H1 (cell line): ENCODE measurements around the gene PPP2R3B. TPM values are rescaled to one million over a fixed set of nuclear protein-coding genes. Genes with fewer than 3 reads are reported as not detected.

Experiments
- CTCF ChIA-PET: fragments of 300-600 bp; sonication (Branson Sonifier 250); formaldehyde crosslinking; loops from one replicate; lab custom pipeline; 2021; ENCODE audit not compliant: partially characterized antibody; lab: Charles Lee
- POLR2A ChIA-PET: fragments of 300-600 bp; sonication (Branson Sonifier 250); formaldehyde crosslinking; loops from one replicate; lab custom pipeline; 2021; ENCODE audit warnings: inconsistent platforms; ENCODE audit not compliant: partially characterized antibody; lab: Charles Lee
- DNase-seq, 2 experiments: peaks; one replicate each; pipeline versions ENCODE4 v3.0.0 to v3.0.0-alpha.2; 2010 to 2022; ENCODE audit warnings: low spot score in 2 of 2, low read depth in 1 of 2, mixed read lengths in 1 of 2
- FAIRE-seq: peaks from 2 replicates; lab custom pipeline; 2011; peaks lifted over from hg19 to GRCh38; lab: Jason Lieb, UNC
- H2AFZ ChIP-seq: 2 replicates; pipeline ENCODE4 v1.8.1; 2012; ENCODE audit warnings: low read length, inconsistent platforms
- H2AK5ac ChIP-seq: 2 replicates; pipeline ENCODE4 v1.6.1; 2013; ENCODE audit warnings: low read depth, low read length
- H2BK120ac ChIP-seq: replicated peaks from 2 replicates; pipeline ENCODE3; 2013; ENCODE audit warnings: low read depth, low read length, inconsistent platforms
- H2BK12ac ChIP-seq: 2 replicates; pipeline ENCODE4 v1.6.1; 2013; ENCODE audit warnings: low read depth, low read length
- H2BK15ac ChIP-seq: 2 replicates; pipeline ENCODE4 v1.6.1; 2013; ENCODE audit warnings: low read length
- H2BK20ac ChIP-seq: 2 replicates; pipeline ENCODE4 v1.6.1; 2013; ENCODE audit warnings: low read length
- H2BK5ac ChIP-seq: 2 replicates; pipeline ENCODE4 v1.6.1; 2013; ENCODE audit warnings: low read depth, low read length
- H3K14ac ChIP-seq: 2 replicates; pipeline ENCODE4 v1.6.1; 2013; ENCODE audit warnings: inconsistent platforms; ENCODE audit not compliant: insufficient read length
- H3K18ac ChIP-seq: 2 replicates; pipeline ENCODE4 v1.6.1; 2013; ENCODE audit warnings: low read length; ENCODE audit errors: extremely low read depth
- H3K23ac ChIP-seq: 2 replicates; pipeline ENCODE4 v1.6.1; 2013; ENCODE audit warnings: inconsistent platforms; ENCODE audit not compliant: insufficient read length
- H3K23me2 ChIP-seq: 2 replicates; pipeline ENCODE4 v1.6.1; 2013; ENCODE audit warnings: low read depth, low read length
- H3K27ac ChIP-seq: 2 replicates; pipeline ENCODE4 v1.6.1; 2011; ENCODE audit warnings: low read depth, low read length, inconsistent platforms
- H3K27me3 ChIP-seq, 4 experiments: replicated peaks in 1 of 4; 1 replicate in 1 of 4; 2 replicates in 3 of 4; pipeline versions ENCODE4 v1.6.1 to v1.8.1; 2011 to 2013; ENCODE audit warnings: low read length in 3 of 4, mild to moderate bottlenecking in 3 of 4, inconsistent platforms in 2 of 4, mixed read lengths in 2 of 4, moderate library complexity in 1 of 4; ENCODE audit not compliant: control insufficient read depth in 3 of 4, insufficient read depth in 3 of 4; ENCODE audit errors: extremely low read depth in 1 of 4
- H3K36me3 ChIP-seq, 4 experiments: 2 replicates each; pipeline versions ENCODE4 v1.6.1 to v1.8.1; 2011 to 2013; ENCODE audit warnings: mild to moderate bottlenecking in 4 of 4, low read length in 3 of 4, moderate library complexity in 2 of 4, control low read depth in 1 of 4, inconsistent platforms in 1 of 4; ENCODE audit not compliant: insufficient read depth in 4 of 4, control insufficient read depth in 2 of 4
- H3K4ac ChIP-seq: replicated peaks from 2 replicates; pipeline ENCODE3; 2013; ENCODE audit warnings: low read length, low read depth, mixed read lengths, inconsistent platforms; ENCODE audit not compliant: insufficient read length
- H3K4me1 ChIP-seq, 4 experiments: replicated peaks in 1 of 4; 1 replicate in 1 of 4; 2 replicates in 3 of 4; pipeline versions ENCODE4 v1.6.1 to v1.8.1; 2011 to 2013; ENCODE audit warnings: low read length in 3 of 4, inconsistent platforms in 2 of 4, mixed read lengths in 1 of 4; ENCODE audit not compliant: insufficient read depth in 4 of 4, control insufficient read depth in 3 of 4
- H3K4me2 ChIP-seq, 2 experiments: 2 replicates each; pipeline versions ENCODE4 v1.6.1 to v1.8.1; 2011 to 2013; ENCODE audit warnings: low read depth in 2 of 2, low read length in 2 of 2, control low read depth in 1 of 2, inconsistent platforms in 1 of 2, mild to moderate bottlenecking in 1 of 2; ENCODE audit not compliant: insufficient read depth in 1 of 2
- H3K4me3 ChIP-seq, 4 experiments: fragments of 200-600, 300-600 bp in 1 of 4; sonication (generic), shearing (Covaris generic), sonication (Bioruptor Twin) in 1 of 4; 2 replicates each; pipeline versions ENCODE4 v1.5.1 to v1.8.1; 2011 to 2016; ENCODE audit warnings: low read length in 4 of 4, low read depth in 3 of 4, control low read depth in 2 of 4, inconsistent platforms in 2 of 4, mild to moderate bottlenecking in 2 of 4, mixed read lengths in 1 of 4, moderate library complexity in 1 of 4; ENCODE audit not compliant: insufficient read depth in 2 of 4; ENCODE audit errors: extremely low read depth in 1 of 4
- H3K56ac ChIP-seq: replicated peaks from 2 replicates; pipeline ENCODE3; 2013; ENCODE audit warnings: low read depth, mild to moderate bottlenecking, mixed read lengths, low read length, inconsistent platforms; ENCODE audit not compliant: insufficient read length
- H3K79me1 ChIP-seq: 2 replicates; pipeline ENCODE4 v1.6.1; 2013; ENCODE audit warnings: low read depth, low read length, control low read depth
- H3K79me2 ChIP-seq, 2 experiments: 2 replicates each; pipeline versions ENCODE4 v1.6.1 to v1.8.1; 2012 to 2013; ENCODE audit warnings: low read length in 2 of 2, mild to moderate bottlenecking in 2 of 2, inconsistent platforms in 1 of 2; ENCODE audit not compliant: insufficient read depth in 2 of 2, control insufficient read depth in 1 of 2
- H3K9ac ChIP-seq, 4 experiments: replicated peaks in 1 of 4; 1 replicate in 1 of 4; 2 replicates in 3 of 4; pipeline versions ENCODE4 v1.6.1 to v1.8.1; 2011 to 2013; ENCODE audit warnings: low read depth in 3 of 4, low read length in 3 of 4, control low read depth in 2 of 4, mild to moderate bottlenecking in 2 of 4, moderate library complexity in 2 of 4, inconsistent platforms in 1 of 4; ENCODE audit errors: extremely low read depth in 1 of 4
- H3K9me3 ChIP-seq, 2 experiments: 2 replicates each; pipeline versions ENCODE4 v1.6.1 to v1.8.1; 2012 to 2013; ENCODE audit warnings: mild to moderate bottlenecking in 2 of 2, moderate library complexity in 2 of 2, control low read depth in 1 of 2, inconsistent platforms in 1 of 2, low read depth in 1 of 2, low read length in 1 of 2, mixed read lengths in 1 of 2; ENCODE audit not compliant: insufficient read depth in 2 of 2
- H4K20me1 ChIP-seq, 2 experiments: replicated peaks in 1 of 2; 2 replicates each; pipeline versions ENCODE3 to v1.8.1; 2011 to 2013; ENCODE audit warnings: inconsistent platforms in 2 of 2, low read length in 2 of 2, mild to moderate bottlenecking in 1 of 2; ENCODE audit not compliant: insufficient read depth in 2 of 2, control insufficient read depth in 1 of 2
- H4K5ac ChIP-seq: 2 replicates; pipeline ENCODE4 v1.6.1; 2013; ENCODE audit warnings: low read length, low read depth, mixed read lengths, inconsistent platforms; ENCODE audit not compliant: insufficient read length
- H4K8ac ChIP-seq: 2 replicates; pipeline ENCODE4 v1.8.0; 2013; ENCODE audit warnings: mild to moderate bottlenecking, moderate library complexity, low read length, inconsistent platforms; ENCODE audit not compliant: insufficient read depth; ENCODE audit errors: extremely low read depth
- H4K91ac ChIP-seq: replicated peaks from 2 replicates; pipeline ENCODE3; 2013; ENCODE audit warnings: low read length, mixed read lengths, inconsistent platforms; ENCODE audit not compliant: insufficient read length
- BRCA1 ChIP-seq: IDR thresholded peaks from 2 replicates; pipeline ENCODE4 v1.6.1; 2012; ENCODE audit warnings: low read depth, low read length, improper control_type of control experiment
- CBX8 ChIP-seq: fragments of 300-800, 300-1000 bp; sonication (generic); IDR thresholded peaks from 2 replicates; pipeline ENCODE4 v1.7.1; 2016; ENCODE audit warnings: low read depth, low read length, borderline replicate concordance
- CTCF ChIP-seq, 3 experiments: IDR thresholded peaks; 1 replicate in 2 of 3; 2 replicates in 1 of 3; pipeline versions ENCODE4 v1.5.1 to v1.6.1; 2011; ENCODE audit warnings: low read length in 3 of 3, mild to moderate bottlenecking in 3 of 3, inconsistent platforms in 2 of 3, low read depth in 1 of 3, moderate library complexity in 1 of 3; ENCODE audit not compliant: insufficient read depth in 1 of 3; ENCODE audit errors: control extremely low read depth in 1 of 3
- EGR1 ChIP-seq: IDR thresholded peaks from 2 replicates; pipeline ENCODE4 v1.6.1; 2011; ENCODE audit warnings: low read depth, low read length, borderline replicate concordance
- FOSL1 ChIP-seq: IDR thresholded peaks from 2 replicates; pipeline ENCODE4 v1.6.1; 2011; ENCODE audit warnings: mild to moderate bottlenecking, low read depth, low read length, moderate library complexity; ENCODE audit not compliant: insufficient read depth
- HDAC2 ChIP-seq, 2 experiments: fragments of 300-600 bp in 1 of 2; sonication (generic) in 1 of 2; IDR thresholded peaks; 2 replicates each; pipeline ENCODE4 v1.6.1; 2011 to 2012; ENCODE audit warnings: low read depth in 2 of 2, low read length in 2 of 2, mild to moderate bottlenecking in 2 of 2, moderate library complexity in 2 of 2, borderline replicate concordance in 1 of 2, inconsistent platforms in 1 of 2
- JUND ChIP-seq: IDR thresholded peaks from 2 replicates; pipeline ENCODE4 v1.6.1; 2011; ENCODE audit warnings: mild to moderate bottlenecking, improper control_type of control experiment, low read length
- KDM4A ChIP-seq: IDR thresholded peaks from one replicate; pipeline ENCODE4 v1.7.1; 2012; ENCODE audit warnings: low read depth, mild to moderate bottlenecking, moderate library complexity, low read length, inconsistent platforms; ENCODE audit not compliant: severe bottlenecking
- NRF1 ChIP-seq: IDR thresholded peaks from 2 replicates; pipeline ENCODE4 v1.6.1; 2011; ENCODE audit warnings: mild to moderate bottlenecking, low read depth, low read length, improper control_type of control experiment
- WGBS, 2 experiments: shearing (Covaris generic) in 1 of 2; methylation state at CpG; one replicate each; pipeline versions ENCODE4 v1.1.6 to v1.1.7; 2013 to 2015; ENCODE audit warnings: low lambda C conversion rate in 2 of 2, mixed read lengths in 2 of 2, inconsistent platforms in 1 of 2, low coverage in 1 of 2, missing lambda C conversion rate in 1 of 2; ENCODE audit not compliant: insufficient replicate concordance in 2 of 2, insufficient coverage in 1 of 2, insufficient read length in 1 of 2; ENCODE audit errors: extremely low coverage in 1 of 2, missing lambda C conversion rate in 1 of 2; 5-methylcytosine and 5-hydroxymethylcytosine counted together
- polyA plus RNA-seq, 7 experiments: library from polyadenylated mRNA; depleted of rRNA in 3 of 7; stranded (reverse) in 5 of 7; unstranded in 2 of 7; fragments of >200 nt in 5 of 7; fragments of 200-250 nt in 2 of 7; gene quantifications; 1 replicate in 5 of 7; 2 replicates in 1 of 7; 4 replicates in 1 of 7; pipeline versions ENCODE4 v1.2.1 to v1.2.3, GENCODE V29; 2011 to 2013; ENCODE audit warnings: missing spikeins in 2 of 7, mixed read lengths in 2 of 7
- total RNA-seq: library from RNA; stranded (reverse); fragmentation: NEBNext Ultra II Directional; extraction: Animal tissue kit (Norgen Biotek cat#: 25700); gene quantifications from 2 replicates; pipeline ENCODE4 v1.2.1, GENCODE V29; 2021

Gene PPP2R3B
- total and polyA plus RNA-seq, 2 of the 8 experiments (the other 6 are each of a cell fraction or from before 2014, with no cell fraction given) = 47.6 to 86.7 TPM

GRCh38 chrX:312621-313331 is 73.9 kb downstream of the PPP2R3B start:
- ChIA-PET POLR2A (no interaction called here), CTCF (no interaction called here)
- no peak overlapping the region for H2BK120ac ChIP-seq
- 97% methylated on average over 47 of the region's 54 CpGs; no CpG with 5 or more reads in 1 of the 2 experiments for WGBS, 2 experiments
- no peaks in the 10 kb centered on the region for H3K27me3 ChIP-seq
- no peak overlapping the region for H3K23ac ChIP-seq
- H4K8ac ChIP-seq = no peak overlapping the region
- no peak overlapping the region for H3K4ac ChIP-seq
- DNase-seq (no peak), FAIRE-seq (no peak)
- H4K5ac ChIP-seq = no peak overlapping the region
- H3K56ac ChIP-seq = no peak overlapping the region
- no peaks in the 10 kb centered on the region for H3K9me3 ChIP-seq
- no peak overlapping the region for H3K4me2 ChIP-seq
- peaks cover 6% of the 10 kb centered on the region; the same call in 1 of the 2 replicates for H3K79me1 ChIP-seq
- H3K4me3 ChIP-seq = no peak overlapping the region
- no peak overlapping the region for H3K9ac ChIP-seq
- peaks cover 0 to 3% (median 0%) of the 10 kb centered on the region in 4 experiments; a peak in 1 of 7 replicates for H3K4me1 ChIP-seq
- H2AFZ ChIP-seq = no peak overlapping the region
- no peak overlapping the region for H2BK5ac ChIP-seq
- H2AK5ac ChIP-seq = no peak overlapping the region
- H4K91ac ChIP-seq = no peak overlapping the region
- H3K23me2 ChIP-seq = peaks cover 8% of the 10 kb centered on the region; the same call in 1 of the 2 replicates
- H4K20me1 ChIP-seq = peaks cover 0 to 18% of the 10 kb centered on the region in 2 experiments
- no peak overlapping the region for H3K18ac ChIP-seq
- H2BK12ac ChIP-seq = no peak overlapping the region
- peaks cover 0 to 7% of the 10 kb centered on the region in 2 experiments; a peak in 1 of 4 replicates for H3K79me2 ChIP-seq
- peaks cover 16 to 54% (median 37%) of the 10 kb centered on the region in 4 experiments; a peak in 7 of 8 replicates for H3K36me3 ChIP-seq
- H3K14ac ChIP-seq = no peak overlapping the region
- no peak overlapping the region for H2BK15ac ChIP-seq
- H3K27ac ChIP-seq = no peak overlapping the region
- no peak overlapping the region for H2BK20ac ChIP-seq
- TF ChIP-seq HDAC2 (IDR thresholded peaks at IDR 0.05; ENCODE audit: borderline replicate concordance in 1 of 2, low read depth in 2 of 2, low read length in 2 of 2) = no peak
- no peak for TF ChIP-seq BRCA1
- TF ChIP-seq EGR1 = no peak
- no peak for TF ChIP-seq NRF1
- no peak for TF ChIP-seq JUND
- TF ChIP-seq FOSL1 = no peak
- no peak for TF ChIP-seq KDM4A
- no peak for TF ChIP-seq CTCF (IDR thresholded peaks at IDR 0.05; ENCODE audit: control extremely low read depth in 1 of 3, insufficient read depth in 1 of 3, low read depth in 1 of 3, low read length in 3 of 3)
- TF ChIP-seq CBX8 = no peak
